Activated gamma-delta T cell (primary cell): Measurements from ENCODE around the gene CKB.
A peak's percentile ranks its signal among the peaks of the same experiment; 100 is the strongest.

Source experiments
- DNase-seq: peaks from one replicate; lab custom pipeline; 2025; lab: John Stamatoyannopoulos, UW
- total RNA-seq, 2 donors: gene quantifications; one replicate each; lab custom pipeline; 2026; lab: John Stamatoyannopoulos, UW

CKB gene
- total RNA-seq: 1.3 to 2.5 reads per million in 2 donors

DNA sequence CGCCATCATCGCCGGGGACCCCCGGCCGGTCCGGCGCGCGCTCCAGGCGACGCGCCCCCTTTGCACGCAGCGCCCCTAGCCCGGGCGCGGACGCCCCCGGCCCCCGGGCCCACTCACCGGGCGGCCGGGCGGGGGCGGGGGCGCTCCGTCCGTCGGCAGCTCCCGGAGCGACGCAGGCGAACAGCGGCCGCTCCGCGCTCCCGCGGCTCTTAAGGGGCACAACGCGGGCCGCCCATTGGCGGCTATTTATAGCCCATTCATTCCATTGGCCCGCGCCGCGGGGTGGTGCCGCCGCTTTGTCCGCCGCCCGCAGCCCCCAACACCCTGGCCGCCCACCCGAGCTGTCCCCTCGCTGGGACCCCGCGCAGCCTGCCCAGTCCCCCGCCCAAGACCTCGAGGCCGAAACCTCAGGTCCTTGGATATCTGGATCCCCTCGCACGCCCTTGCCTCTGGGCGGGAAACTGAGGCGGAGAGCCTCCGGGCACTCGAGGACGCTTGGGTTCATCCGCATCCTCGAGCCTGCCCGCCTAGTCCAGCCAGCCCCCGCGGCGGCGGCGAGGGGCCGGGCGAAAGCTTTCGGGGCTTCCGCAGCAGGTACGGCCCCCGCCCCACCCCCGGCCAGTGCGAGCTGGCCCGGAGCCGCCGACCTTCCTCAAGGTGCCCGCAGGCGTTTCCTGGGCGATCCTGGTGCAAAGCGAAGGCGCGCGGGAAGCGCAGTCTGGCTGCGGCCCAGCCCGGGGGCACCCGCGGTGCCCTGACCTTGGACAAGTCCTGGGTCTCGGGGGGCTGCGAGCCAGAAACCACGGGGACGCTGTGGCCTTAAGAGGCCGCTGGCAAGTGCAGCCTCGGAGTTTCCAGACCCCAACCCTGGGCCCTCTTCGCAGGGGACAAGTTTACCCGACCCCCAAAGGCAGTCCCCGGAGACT, at the start of gene CKB:
Gene CKB, minus strand, starts transcription at position 182 of the 926 bp plus-strand sequence. CDS start 337 bp downstream, outside the sequence.
- no peak for DNase-seq

DNA sequence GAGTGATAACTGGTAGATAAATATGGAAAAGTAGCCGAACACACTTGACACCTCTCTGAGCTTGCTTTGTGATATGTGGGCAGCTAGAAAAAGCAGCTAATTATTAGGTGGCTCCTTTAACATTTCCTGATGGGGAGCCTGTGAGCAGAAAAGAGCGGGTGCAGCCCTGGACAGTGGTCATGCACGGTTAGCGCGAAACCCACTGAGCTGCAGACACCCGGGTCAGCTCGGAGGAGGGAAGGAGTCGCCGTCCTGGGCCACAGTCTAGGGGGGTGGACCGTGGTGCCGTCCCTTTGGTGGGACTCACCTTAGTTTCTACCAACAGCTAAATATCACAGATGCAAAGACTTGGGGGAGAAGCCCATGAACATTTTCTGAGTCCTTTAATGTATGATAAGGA, 46.8 kb upstream of the CKB start:
- DNase-seq: no peak

DNA sequence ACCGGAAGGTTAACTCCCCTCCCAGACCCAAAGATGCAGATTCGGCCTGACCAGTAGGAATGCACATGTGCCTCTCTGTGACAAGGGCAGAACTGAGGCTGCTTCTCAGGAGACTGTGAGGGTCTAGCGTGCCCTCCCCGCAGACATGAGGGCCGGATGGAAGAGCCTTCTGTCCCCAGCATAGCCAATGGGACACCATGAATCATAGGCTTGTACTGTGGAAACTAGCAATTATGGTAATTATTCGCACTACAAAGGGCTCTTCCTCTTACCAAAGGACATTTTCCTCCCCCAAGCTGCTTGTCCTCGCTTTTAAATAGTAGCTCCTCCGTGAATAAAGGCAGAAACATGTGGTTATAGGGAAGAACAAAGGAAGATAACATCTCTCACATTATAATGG, 46.3 kb upstream of the CKB start:
- DNase-seq: no peak

DNA sequence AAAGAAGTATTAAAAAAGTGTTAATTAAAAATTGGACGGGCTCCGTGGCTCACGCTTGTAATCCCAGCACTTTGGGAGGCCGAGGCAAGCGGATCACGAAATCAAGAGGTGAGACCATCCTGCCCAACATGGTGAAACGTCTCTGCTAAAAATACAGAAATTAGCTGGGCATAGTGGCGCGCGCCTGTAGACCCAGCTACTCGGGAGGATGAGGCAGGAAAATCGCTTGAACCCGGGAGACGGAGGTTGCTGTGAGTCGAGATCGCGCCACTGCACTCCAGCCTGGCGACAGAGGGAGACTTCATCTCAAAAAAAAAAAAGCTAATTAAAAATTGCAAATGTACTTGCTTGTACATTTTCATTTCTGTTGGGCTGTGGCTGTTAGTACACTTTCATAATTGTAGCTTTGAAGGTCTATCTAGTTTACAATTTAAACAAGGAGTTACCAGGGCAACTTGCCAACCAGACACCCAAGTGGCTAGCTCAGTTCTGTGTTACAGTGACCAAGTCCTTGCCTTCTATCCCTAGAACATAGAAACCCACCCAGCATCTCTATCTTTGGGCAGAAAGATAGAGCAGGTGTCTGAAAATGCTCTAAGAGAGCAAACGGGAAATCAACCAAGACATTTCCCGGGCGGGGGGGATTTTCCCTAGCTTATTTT, 41.3 kb upstream of the CKB start:
- DNase-seq: no peak

DNA sequence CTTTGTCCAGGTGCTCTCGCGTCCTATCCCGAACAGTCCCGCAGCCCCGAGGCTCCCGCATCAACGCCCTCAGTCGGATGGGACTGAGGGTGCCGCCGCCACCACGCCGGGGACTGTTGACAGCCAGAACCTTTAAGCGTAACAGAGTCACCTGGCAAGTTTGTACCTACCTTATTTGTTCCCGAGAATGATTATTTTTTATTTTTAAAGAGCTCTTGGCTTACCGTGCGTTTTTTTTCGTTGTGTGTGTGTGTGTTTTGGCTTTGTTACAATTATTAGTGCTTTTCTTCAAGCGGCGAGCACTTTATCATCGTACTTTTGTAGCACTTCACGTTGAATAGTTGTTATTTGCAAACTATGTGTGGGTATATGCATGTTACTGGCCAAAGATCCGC, 40.6 kb upstream of the CKB start:
- DNase-seq: no peak

DNA sequence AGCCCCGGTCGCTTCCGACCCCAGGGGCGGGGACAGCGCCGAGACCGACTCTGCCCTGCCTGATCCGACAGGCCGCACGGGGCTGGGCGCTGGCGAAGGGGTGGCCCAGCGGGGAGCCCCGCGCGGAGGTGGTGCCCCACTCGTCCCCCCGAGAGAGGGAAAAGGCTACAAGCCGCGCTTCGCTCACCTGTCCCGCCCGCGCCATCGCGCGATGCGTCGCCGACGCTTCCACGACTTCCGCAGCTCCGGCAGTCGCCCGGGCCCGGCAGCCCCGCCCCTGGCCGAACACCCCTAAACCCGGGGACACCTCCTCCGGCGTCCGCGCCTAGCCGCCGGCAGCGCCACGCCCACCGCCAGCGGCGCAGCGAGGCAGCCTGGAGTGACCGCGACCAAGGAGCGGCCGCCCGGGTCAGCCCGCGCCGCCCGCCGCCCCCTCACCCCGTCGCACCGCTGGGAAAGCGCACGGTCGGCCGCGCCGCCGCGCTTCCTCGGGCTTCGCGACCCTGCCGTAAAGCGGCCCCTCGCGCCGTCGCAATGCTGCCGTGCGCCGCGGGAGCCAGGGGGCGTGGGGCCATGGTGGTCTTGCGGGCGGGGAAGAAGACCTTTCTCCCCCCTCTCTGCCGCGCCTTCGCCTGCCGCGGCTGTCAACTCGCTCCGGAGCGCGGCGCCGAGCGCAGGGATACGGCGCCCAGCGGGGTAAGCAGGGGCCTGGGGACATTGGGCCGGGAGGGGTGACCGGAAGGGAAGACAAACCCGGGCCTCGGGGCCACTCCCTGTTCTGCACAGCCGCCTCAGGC, 40.0 kb upstream of the CKB start, which contains the start of the genes BAG5 and COA8:
Gene BAG5, minus strand, starts transcription at position 229 of the 797 bp plus-strand sequence. CDS start 1,493 bp downstream, outside the sequence.
Gene COA8, plus strand, starts transcription at position 532 of the 797 bp plus-strand sequence. Its CDS starts 42 bp downstream, at position 574.
- peak; percentile 86 for DNase-seq

DNA sequence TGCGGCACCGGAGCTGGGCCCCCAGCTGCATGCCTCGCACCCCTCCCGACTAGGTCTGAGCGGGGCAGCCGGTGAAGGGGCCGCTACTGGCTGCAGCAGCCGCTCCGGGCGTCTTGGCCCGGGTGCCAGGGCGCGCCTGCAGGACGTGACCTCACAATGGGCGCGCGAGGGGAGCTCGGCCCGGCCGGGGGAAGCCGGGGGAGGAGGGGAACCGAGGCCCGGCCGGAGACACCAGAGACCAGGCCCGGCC, 39.5 kb upstream of the CKB start:
- DNase-seq: no peak

DNA sequence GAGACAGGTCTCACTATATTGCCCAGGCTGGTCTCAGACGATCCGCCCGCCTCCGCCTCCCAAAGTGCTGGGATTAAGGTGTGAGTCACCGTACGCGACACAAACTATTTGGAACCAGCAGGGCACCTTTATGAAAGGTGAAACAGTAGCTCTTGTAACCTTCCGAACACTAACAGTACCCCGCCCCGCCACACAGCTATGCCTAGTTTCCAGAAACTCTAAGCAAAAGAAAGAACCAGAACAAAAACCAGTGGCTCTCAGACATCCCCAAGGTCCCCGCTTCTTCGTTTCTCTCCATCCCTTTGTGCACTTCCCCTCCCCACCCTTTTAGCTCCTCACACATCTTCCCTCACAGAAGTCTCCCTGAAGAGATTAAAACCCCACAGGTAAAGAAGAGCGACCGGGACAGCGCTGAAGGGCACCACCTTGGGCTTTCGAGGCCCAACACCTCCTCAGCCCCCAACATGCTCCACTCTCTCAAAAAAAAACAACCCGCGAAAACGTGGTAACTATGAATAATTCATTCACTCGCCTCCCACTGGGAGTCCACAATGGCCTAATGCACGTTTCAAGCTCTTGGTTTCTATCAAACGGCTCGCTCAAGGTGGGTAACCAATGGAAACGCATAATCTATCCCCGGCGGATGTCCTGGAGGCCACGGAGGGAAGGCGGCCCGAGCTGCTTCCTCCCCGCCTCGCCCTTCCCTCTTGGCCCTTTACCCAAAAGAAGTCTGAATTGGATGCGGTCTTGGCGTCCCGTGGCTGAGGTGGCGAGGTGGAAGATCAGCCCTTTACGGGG, 39.0 kb upstream of the CKB start:
- DNase-seq: no peak

DNA sequence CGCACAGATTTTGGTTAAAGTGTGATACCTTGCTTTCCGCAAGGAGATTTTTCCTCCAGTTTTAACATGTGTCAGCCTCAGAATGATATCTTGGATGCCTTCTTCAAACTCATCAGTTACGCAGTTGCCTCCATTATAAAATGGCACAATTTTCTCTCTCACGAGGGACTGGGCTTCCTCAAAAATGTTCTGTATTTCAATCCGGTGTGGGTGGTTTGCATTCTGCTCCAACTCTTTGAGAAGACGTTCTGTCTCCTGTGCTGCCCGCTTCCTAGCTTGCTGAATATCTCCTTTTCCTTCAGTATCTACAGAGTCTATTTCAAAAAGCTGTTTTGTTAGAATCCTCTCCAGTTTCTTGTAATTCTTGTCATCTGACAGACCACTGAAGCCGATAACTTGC, 38.1 kb upstream of the CKB start:
- DNase-seq: no peak

DNA sequence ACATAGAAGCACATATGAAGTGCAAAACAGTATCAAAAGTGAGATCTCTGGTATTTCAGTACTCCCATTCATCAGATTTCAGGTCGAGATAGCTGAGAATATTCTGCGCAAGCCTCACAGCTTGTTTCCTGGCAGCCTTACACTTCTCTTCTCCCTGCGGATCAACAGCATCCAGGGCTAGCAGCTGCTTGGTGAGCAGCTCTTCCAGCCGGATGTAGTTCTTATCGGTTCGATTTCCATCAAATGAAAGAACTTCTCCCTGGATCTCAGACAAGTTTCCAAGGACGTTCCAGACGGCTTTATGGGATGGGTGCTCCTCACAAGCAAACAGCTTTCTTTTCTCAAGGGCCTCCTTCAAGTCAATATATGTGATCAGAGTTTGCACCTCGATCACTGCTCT, 37.1 kb upstream of the CKB start:
- DNase-seq: no peak

DNA sequence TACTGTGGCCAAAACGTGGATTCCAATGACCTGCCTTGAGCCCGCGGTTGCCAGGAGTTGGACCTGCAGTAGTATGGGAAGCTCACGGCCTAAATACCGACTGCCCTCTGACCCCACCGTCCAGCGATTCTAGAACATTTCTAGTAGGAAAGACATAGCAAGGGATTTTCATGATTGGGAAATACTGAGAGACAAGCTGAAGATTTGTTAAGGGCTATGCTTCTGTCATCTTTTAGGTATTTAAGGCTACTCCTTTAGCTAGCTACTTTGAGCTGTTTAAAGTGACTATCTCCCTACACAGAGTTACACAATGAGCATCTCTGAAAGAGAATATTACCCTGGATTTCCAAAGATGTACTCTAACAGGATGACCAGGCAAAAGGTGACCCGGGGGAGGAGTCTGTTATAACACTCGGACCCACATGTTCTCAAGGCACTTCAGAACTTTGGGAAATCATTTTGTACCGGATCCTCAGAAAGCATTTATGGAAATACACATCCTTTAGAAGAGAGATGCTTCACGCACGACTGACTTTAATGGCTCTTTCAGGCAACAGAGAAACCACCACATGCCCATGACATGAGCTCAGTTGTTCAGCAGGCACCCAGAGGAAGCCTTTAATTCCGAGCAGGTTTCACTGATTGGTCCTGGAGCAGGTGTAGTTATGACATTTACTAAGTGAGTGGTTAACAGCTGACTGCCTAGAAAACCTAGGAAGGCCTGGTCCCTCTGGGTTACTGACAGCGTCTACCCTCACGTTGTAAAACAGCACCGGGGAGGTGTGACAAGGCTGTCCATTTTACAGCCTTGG, 35.6 kb upstream of the CKB start:
- DNase-seq: no peak

DNA sequence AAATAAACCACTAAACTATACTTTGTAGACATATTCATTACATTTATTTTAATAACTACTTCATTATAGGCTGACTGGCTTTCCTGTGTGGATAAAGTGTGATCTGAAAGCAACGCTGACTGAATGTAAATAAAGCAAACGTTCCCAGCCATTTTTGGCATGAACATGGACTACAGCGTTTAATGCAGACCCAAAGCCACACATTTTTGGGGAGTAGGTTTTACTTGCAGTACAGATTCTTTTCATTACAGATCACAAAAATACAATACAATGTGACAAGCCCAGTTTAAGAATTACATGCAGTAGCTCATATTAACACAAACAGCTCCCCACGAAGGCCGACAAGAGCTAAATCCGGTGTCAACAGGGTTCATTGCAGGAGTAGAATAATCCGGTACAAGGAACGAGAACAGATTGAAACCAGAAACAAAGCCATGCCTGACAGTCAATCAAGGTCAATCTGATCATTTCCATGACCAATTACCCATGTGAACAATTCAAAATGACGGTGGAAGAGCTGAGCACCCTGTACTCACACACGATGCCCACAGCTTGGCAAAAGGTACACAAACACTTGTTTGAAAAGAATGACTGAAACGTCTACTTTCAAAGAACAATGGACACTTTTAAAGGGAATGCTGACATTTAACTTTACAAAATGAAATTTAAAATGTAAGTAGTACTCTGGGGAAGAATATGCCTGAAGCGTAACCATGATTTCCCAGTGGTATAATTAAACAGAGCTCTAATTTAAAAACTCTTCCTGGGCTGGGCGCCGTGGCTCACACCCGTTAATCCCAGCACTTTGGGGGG, 34.5 kb upstream of the CKB start:
- no peak for DNase-seq

DNA sequence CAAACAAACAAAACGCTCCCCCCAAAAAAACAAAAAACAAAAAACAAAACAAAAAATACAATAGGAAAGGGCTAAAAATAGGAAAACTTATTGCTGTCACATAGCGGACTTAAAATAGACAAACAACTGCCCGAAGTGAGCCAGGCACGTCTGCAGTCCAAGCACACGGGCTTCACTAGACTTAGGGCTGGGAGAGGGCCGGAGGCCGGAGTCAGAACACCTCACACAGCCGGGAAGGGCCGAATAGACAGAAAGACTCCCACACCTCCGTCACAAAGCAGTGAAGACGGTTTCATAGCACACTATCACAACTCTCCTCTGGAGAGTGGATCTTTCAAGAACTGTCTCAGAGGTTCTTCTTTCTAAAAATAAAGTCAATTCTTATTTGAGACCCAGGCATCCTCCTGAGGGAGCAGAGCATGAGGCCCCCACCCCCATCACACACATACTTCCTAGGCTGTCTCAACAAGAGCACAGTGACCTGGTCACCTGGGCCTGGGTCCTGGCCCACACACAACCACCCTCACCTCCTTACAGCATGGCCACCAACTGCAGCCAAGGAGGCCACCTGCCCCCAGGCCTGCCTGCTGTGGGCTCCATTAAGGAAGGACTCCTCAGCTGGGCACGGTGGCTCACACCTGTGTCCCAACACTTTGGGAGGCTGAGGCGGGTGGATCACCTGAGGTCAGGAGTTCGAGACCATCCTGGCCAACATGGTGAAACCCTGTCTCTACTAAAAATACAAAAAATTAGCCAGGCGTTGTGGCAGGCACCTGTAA, 33.1 kb upstream of the CKB start:
- no peak for DNase-seq

DNA sequence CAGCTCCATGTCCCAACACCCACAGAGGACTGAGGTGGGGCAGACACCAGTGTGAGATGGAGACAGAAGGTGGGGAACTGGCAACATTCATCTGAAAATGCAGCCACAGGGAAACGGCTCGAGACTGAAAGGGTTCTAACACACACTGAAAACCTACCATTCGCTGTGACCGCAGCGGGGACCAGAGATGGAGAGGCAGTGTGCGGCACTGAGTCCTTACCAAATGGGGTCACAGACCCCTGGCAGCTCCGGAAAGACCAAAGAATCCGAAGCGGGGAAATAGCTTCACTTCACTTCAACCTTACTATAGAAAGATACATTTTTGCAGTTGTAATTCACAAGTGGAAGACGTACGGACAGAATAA, 30.2 kb upstream of the CKB start:
- DNase-seq: no peak

DNA sequence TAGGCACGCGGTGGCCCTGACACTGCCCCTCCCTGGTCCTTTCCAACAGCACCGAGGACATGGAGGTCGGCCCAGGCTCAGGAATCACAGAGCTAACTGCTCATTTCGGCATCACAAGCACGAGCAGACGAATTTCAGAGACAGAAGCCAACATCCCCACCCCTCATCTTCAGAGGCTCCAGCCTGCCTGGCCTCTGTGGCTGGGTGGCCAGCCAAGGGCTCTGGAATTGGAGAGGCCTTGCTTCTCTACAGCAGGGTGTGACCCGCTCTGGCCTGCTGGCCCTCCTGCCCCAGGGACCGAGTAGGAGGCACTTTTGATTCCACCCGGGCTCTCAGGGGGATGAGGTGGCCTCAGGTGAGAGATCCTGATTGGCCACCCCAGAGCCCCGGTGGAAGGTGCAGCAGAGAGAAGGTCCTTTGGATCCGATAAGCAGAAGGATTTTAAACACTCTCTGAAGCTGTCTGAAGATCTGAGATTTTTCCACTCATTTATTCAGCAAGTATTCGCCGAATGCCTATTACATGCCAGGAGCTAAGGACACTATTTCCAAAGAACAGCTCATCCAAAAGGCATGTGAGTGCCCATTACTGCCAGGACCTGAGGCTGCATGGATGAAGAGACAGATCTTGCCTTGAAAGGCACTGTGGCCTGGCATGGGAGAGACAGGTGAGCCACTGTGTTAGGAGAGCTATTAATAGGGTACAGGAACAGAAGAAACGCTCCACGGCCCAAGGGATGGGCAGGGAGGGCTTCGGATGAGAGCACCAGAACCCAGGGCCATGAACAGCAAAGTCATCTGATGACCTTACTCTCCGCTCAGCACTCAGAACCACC, 29.6 kb upstream of the CKB start:
- DNase-seq: no peak

DNA sequence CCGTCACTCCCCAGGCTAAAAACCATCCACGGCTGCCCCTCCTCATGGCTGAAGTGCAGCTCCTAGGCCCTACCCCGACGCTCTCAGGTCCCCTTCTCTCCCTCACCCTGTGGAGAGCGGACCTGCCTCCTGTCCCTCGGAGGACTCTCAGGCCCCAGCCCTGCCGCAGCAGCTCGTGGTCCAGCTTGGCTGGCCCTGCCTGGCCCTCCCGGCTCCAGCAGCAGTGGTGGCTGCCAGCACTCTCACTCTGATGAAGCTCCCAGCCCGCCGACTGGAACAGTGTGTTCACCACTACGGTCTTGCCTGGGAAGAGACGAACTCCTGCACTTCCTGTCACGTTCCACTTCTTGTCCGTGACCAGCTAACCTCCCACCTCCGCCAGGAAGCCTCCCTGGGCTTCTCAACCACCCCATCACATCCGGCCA, 28.7 kb upstream of the CKB start:
- DNase-seq: no peak

DNA sequence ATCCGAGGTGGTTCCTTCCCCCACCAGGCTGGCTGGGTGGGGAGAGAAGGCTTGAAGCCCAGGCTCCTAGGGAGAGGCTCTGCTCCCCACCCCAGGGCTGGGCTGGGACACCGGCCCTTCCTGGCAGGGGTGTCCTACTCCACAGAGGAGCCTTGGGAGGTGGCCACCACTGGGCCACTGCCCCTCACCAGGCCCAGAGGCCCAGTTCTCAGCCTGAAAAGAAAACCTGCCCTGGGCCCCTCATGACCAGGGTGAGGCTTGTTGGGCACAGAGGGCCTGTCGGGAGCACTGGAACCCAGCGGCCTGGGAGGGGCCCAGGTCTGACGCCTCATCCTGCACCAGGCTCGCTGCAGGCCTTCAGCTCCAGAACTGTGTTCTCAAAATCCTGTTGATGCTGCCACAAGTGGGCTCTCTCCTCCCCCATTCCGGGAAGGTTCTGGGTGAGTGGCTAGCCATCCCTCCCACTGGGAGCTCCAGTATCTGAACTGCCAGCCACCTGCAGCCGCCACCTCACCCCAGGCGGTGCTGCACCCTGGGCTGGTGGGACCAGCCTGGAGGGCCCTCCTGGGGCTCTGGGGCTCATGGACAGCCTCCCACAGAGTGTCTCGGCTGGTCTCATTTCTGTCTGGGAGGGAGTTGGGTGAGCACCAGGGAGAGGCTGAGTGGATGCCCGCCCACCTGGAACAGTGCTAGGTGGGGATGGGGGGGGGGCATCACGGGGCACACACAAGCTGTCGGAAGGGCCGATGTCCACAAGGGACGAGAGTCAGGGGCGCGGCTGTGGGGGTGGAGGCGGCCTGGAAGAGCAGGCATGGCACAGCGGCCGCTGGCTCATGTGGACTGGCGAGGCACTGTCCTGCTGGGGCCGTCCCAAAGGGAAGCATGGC, 28.1 kb upstream of the CKB start:
- DNase-seq: no peak
